A549 (cell line): ENCODE measurements around the gene TMEM253. TPM values are rescaled to one million over a fixed set of nuclear protein-coding genes. Genes with fewer than 3 reads are reported as not detected.
A peak's percentile ranks its signal among the peaks of the same experiment; 100 is the strongest.

ENCODE experiments used
- ATAC-seq, 2 experiments: fragments of 200-7000 bp in 1 of 2; fragments of >200 bp in 1 of 2; cut with Nextera tagmentation in 1 of 2; cut with Tn5 transposase in 1 of 2; 3 replicates each; pipeline versions ENCODE4 v1.8.0 to v1.9.1; 2018 to 2020; ENCODE audit warnings: mild to moderate bottlenecking in 1 of 2, moderate library complexity in 1 of 2
- CTCF ChIA-PET: fragments of 300-600 bp; sonication (Branson Sonifier 250); formaldehyde crosslinking; extraction: SDS; loops from one replicate; lab custom pipeline; 2021; ENCODE audit warnings: antibody characterized with exemption, inconsistent platforms; lab: Yijun Ruan, JAX
- POLR2A ChIA-PET: fragments of 350-600 bp; formaldehyde crosslinking; extraction: SDS; loops from one replicate; lab custom pipeline; 2021; ENCODE audit warnings: antibody characterized with exemption, inconsistent platforms; lab: Yijun Ruan, JAX
- DNase-seq, 2 experiments: peaks; one replicate each; pipeline versions ENCODE4 v3.0.0 to v3.0.0-alpha.2; 2011 to 2016; ENCODE audit warnings: low read depth in 1 of 2, low spot score in 1 of 2
- FAIRE-seq: peaks from 2 replicates; lab custom pipeline; 2011; peaks lifted over from hg19 to GRCh38; lab: Jason Lieb, UNC
- H3K27ac ChIP-seq, 2 experiments: fragments of >200 bp; sonication (Bioruptor Twin); formaldehyde crosslinking; 3 replicates each; pipeline ENCODE4 v1.5.1; 2016 to 2017
- H3K4me1 ChIP-seq: fragments of >200 bp; sonication (Bioruptor Twin); formaldehyde crosslinking; 3 replicates; pipeline ENCODE4 v1.6.1; 2016
- H3K4me2 ChIP-seq: fragments of >200 bp; sonication (Bioruptor Twin); formaldehyde crosslinking; 3 replicates; pipeline ENCODE4 v1.6.1; 2016
- H3K4me3 ChIP-seq: fragments of >200 bp; sonication (Bioruptor Twin); formaldehyde crosslinking; 3 replicates; pipeline ENCODE4 v1.5.1; 2016
- H3K9me3 ChIP-seq: fragments of >200 bp; sonication (Bioruptor Twin); formaldehyde crosslinking; 3 replicates; pipeline ENCODE4 v1.6.1; 2016
- CHD2 ChIP-seq: fragments of 150-350 bp; IDR thresholded peaks from 2 replicates; pipeline ENCODE4 v1.6.1; 2014; ENCODE audit warnings: low read length; ENCODE audit not compliant: partially characterized antibody
- EHF ChIP-seq: fragments of 250-450 bp; sonication (Bioruptor Pico); IDR thresholded peaks from 2 replicates; pipeline ENCODE4 v1.5.0; 2020; ENCODE audit warnings: mild to moderate bottlenecking
- EP300 ChIP-seq, 2 experiments: fragments of >200 bp; sonication (Bioruptor Twin); formaldehyde crosslinking; IDR thresholded peaks; 2 replicates in 1 of 2; 3 replicates in 1 of 2; pipeline ENCODE4 v1.6.1; 2016 to 2017
- ESRRA ChIP-seq: fragments of 150-350 bp; IDR thresholded peaks from 2 replicates; pipeline ENCODE4 v1.6.1; 2014; ENCODE audit warnings: mild to moderate bottlenecking, low read length, borderline replicate concordance
- HDAC2 ChIP-seq: fragments of 200-600 bp; sonication (generic); IDR thresholded peaks from 2 replicates; pipeline ENCODE4 v1.6.1; 2016
- HOXA7 ChIP-seq: fragments of 250-450 bp; sonication (Bioruptor Pico); IDR thresholded peaks from 2 replicates; pipeline ENCODE4 v1.5.0; 2020; ENCODE audit warnings: mild to moderate bottlenecking, moderate library complexity
- HOXB13 ChIP-seq: fragments of 250-450 bp; sonication (Bioruptor Pico); IDR thresholded peaks from 2 replicates; pipeline ENCODE4 v1.5.0; 2020; ENCODE audit warnings: low read depth, mild to moderate bottlenecking, moderate library complexity
- JUN ChIP-seq, 2 experiments: fragments of >200 bp; sonication (Bioruptor Twin); formaldehyde crosslinking; IDR thresholded peaks; 2 replicates in 1 of 2; 3 replicates in 1 of 2; pipeline ENCODE4 v1.6.1; 2016 to 2017
- MAFK ChIP-seq: fragments of 450-650 bp; IDR thresholded peaks from 2 replicates; pipeline ENCODE4 v1.6.1; 2014; ENCODE audit not compliant: partially characterized antibody
- MAZ ChIP-seq: fragments of 150-350 bp; IDR thresholded peaks from 2 replicates; pipeline ENCODE4 v1.6.1; 2014; ENCODE audit warnings: antibody characterized with exemption, low read depth, low read length, borderline replicate concordance
- NFE2L2 ChIP-seq: fragments of 150-350 bp; conservative IDR thresholded peaks from 2 replicates; pipeline ENCODE4 v1.6.1; 2014; ENCODE audit warnings: low read length
- PHF8 ChIP-seq: fragments of 200-600 bp; sonication (generic); IDR thresholded peaks from 2 replicates; pipeline ENCODE4 v1.6.1; 2016; ENCODE audit warnings: low read depth, mild to moderate bottlenecking, antibody characterized with exemption, moderate library complexity, borderline replicate concordance
- POLR2A ChIP-seq: IDR thresholded peaks from 2 replicates; pipeline ENCODE4 v1.6.1; 2012; ENCODE audit warnings: mild to moderate bottlenecking, low read length
- RAD21 ChIP-seq, 2 experiments: fragments of >200 bp in 1 of 2; sonication (Bioruptor Twin) in 1 of 2; formaldehyde crosslinking in 1 of 2; IDR thresholded peaks in 1 of 2; conservative IDR thresholded peaks in 1 of 2; 2 replicates in 1 of 2; 3 replicates in 1 of 2; pipeline ENCODE4 v1.6.1; 2012 to 2018; ENCODE audit warnings: inconsistent platforms in 1 of 2
- RCOR1 ChIP-seq: fragments of 150-350 bp; IDR thresholded peaks from 2 replicates; pipeline ENCODE4 v1.6.1; 2014; ENCODE audit warnings: antibody characterized with exemption, low read length, low read depth
- RFX5 ChIP-seq: fragments of 450-650 bp; IDR thresholded peaks from 2 replicates; pipeline ENCODE4 v1.7.1; 2014; ENCODE audit warnings: antibody characterized with exemption, mild to moderate bottlenecking, moderate library complexity
- RNF2 ChIP-seq: fragments of 200-600 bp; sonication (generic); IDR thresholded peaks from 2 replicates; pipeline ENCODE4 v1.6.1; 2016; ENCODE audit warnings: low read depth, mild to moderate bottlenecking, antibody characterized with exemption, moderate library complexity, borderline replicate concordance
- TP53 ChIP-seq: fragments of 250-450 bp; sonication (Bioruptor Pico); IDR thresholded peaks from 2 replicates; pipeline ENCODE4 v1.5.0; 2021; ENCODE audit warnings: mild to moderate bottlenecking, moderate library complexity
- ZFP36 ChIP-seq: fragments of 450-650 bp; IDR thresholded peaks from 2 replicates; pipeline ENCODE4 v1.6.1; 2014; ENCODE audit warnings: borderline replicate concordance; ENCODE audit not compliant: partially characterized antibody
- WGBS: methylation state at CpG from one replicate; pipeline ENCODE4 v1.1.6; 2017; ENCODE audit errors: missing lambda C conversion rate; 5-methylcytosine and 5-hydroxymethylcytosine counted together
- polyA minus RNA-seq: library from RNA; depleted of rRNA, polyadenylated mRNA; stranded (reverse); fragments of >200 nt; gene quantifications from 2 replicates; pipeline ENCODE4 v1.2.3, GENCODE V29; 2011; rRNA and poly(A)+ RNA removed
- polyA plus RNA-seq, 4 experiments: library from polyadenylated mRNA; depleted of rRNA in 3 of 4; stranded (reverse); fragments of >200 nt; fragmentation: RNase III in 1 of 4; extraction: RNeasy Plus Mini Kit Qiagen cat#74134 plus additional on column Dnase treatment in 1 of 4; gene quantifications; 2 replicates in 3 of 4; 3 replicates in 1 of 4; pipeline ENCODE4 v1.2.3, GENCODE V29; 2011 to 2017
- TF ChIP-seq, protein P1 (sequence below): fragments of 450-650 bp; IDR thresholded peaks from 2 replicates; pipeline ENCODE4 v1.6.1; 2014; ENCODE audit warnings: antibody characterized with exemption
- TF ChIP-seq, protein P2 (sequence below): fragments of >200 bp; sonication (Bioruptor Twin); formaldehyde crosslinking; IDR thresholded peaks from 3 replicates; pipeline ENCODE4 v1.5.1; 2016
- TF ChIP-seq, protein P3 (sequence below): fragments of 150-350 bp; IDR thresholded peaks from 2 replicates; pipeline ENCODE4 v1.6.1; 2014; ENCODE audit warnings: low read depth, mild to moderate bottlenecking, low read length

The TMEM253 gene
- polyA plus RNA-seq (2011; rRNA removed) (0.81 and 1.0 TPM in 2 replicates), polyA plus RNA-seq (2017; fragmentation: RNase III; extraction: RNeasy Plus Mini Kit Qiagen cat#74134 plus additional on column Dnase treatment) (0.54 to 0.83 TPM (median 0.64 TPM) in 3 replicates), polyA minus RNA-seq (0.45 and 0.73 TPM in 2 replicates)
- 0.33 and 0.45 TPM in 2 replicates for polyA plus RNA-seq (2012; cell fraction: cytosol; rRNA removed)
- 0.55 and 0.61 TPM in 2 replicates for polyA plus RNA-seq (2012; cell fraction: nucleus; rRNA removed)

DNA sequence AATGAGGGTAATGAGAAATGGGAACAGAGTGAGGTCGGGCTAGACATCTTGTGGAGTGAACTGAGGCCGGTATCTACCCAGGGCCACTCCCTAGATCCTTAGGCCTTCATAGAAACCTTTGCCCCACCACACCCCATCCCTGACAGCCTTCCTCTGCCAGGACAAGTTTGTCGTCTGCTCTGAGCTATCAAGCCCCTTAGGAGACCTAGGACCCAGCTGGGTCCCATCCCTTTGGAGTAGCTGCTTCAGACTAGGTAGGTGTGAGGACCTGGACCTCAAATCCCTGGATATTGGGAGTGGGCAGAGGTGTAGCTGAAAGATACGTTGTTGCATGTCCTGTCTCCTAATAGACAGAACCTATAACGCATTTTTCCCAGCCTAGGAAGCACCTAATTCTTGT, at the start of gene TMEM253:
TMEM253 (plus strand) TSS at position 136 of the 400 bp plus-strand sequence. CDS start 278 bp downstream, outside the sequence.
- FAIRE-seq (no peak), ATAC-seq (no peak), DNase-seq (no peak)
- H3K4me1 ChIP-seq: peaks cover 72% of the 10 kb centered on the region
- no peak within 1 kb of the TSS; the same call in 2 of the 3 replicates for H3K4me3 ChIP-seq
- WGBS: 86% methylated on average over 5 of the region's 5 CpGs
- CTCF ChIA-PET: interaction anchor here (1.9 to 13.3 kb wide), 7 partner anchors 7 to 130 kb away, joined by 5 to 292 read pairs (median 191); partner anchors contain the start of gene ARHGEF40
- H3K27ac ChIP-seq: peak within 1 kb of the TSS; percentile 83 to 99
- H3K4me2 ChIP-seq: peak within 1 kb of the TSS; percentile 94
- POLR2A ChIA-PET: interaction anchor here (0.6 kb wide), 1 partner anchor 369 kb away, joined by 4 read pairs; no protein-coding TSS in a partner anchor
- TF ChIP-seq POLR2A (no peak), HOXA7 (CRISPR knock-in tag) (no peak)
- no peaks in the 10 kb centered on the region for H3K9me3 ChIP-seq

DNA sequence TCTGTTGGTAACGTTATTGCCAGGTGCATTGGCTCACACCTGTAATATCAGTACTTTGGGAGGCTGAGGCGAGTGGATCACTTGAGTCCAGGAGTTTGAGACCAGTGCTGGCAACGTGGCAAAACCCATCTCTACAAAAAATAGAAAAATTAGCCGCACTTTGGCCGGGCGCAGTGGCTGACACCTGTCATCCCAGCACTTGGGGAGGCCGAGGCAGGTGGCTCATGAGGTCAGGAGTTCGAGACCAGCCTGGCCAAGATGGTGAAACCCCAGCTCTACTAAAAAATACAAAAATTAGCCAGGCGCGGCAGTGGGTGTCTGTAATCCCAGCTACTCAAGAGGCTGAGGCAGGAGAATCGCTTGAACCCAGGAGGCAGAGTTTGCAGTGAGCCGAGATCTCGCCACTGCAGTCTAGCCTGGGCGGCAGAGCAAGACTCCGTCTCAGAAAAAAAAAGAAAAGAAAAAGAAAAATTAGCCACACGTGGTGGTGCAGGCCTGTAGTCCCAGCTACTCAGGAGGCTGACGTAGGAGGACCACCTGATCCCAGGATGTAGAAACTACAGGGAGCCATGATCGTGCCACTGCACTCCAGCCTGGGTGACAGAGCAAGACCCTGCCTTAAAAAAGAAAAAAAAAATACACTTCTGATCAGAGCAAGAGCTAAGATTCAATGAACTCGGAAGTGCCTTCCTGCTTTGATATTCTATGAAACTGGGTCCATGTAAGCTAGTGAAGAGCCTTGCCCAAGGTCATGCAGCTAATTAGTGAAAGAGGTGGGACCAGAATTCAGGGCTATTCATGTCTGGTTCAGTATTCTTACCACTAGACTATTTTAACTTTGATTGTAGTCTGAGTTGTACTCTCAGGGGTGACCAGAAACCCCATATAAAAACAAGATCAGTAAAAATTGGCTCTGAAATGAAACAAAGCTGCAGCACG, 47.4 kb upstream of the TMEM253 start:
- CTCF ChIA-PET: interaction anchor here (0.6 to 3.7 kb wide), 6 partner anchors 14 to 71 kb away, joined by 3 to 19 read pairs (median 3); no protein-coding TSS in a partner anchor
- no peak overlapping the region for H3K27ac ChIP-seq
- ATAC-seq: no peak
- H3K4me3 ChIP-seq: no peak overlapping the region
- no peak for FAIRE-seq
- POLR2A ChIA-PET: no interaction called here
- no peak for DNase-seq
- H3K4me2 ChIP-seq: no peak overlapping the region
- TF ChIP-seq RNF2: no peak
- no peak for TF ChIP-seq HOXA7 (CRISPR knock-in tag)
- TF ChIP-seq ESRRA: no peak
- no peak for TF ChIP-seq RAD21 (conservative IDR thresholded peaks at IDR 0.05 in 1 of 2, IDR thresholded peaks at IDR 0.05 in 1 of 2)
- TF ChIP-seq, protein P1, sequence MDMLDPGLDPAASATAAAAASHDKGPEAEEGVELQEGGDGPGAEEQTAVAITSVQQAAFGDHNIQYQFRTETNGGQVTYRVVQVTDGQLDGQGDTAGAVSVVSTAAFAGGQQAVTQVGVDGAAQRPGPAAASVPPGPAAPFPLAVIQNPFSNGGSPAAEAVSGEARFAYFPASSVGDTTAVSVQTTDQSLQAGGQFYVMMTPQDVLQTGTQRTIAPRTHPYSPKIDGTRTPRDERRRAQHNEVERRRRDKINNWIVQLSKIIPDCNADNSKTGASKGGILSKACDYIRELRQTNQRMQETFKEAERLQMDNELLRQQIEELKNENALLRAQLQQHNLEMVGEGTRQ: no peak
- TF ChIP-seq EHF: no peak
- no peak for TF ChIP-seq MAZ
- TF ChIP-seq RFX5: no peak
- TF ChIP-seq JUN (IDR thresholded peaks at IDR 0.05): no peak
- TF ChIP-seq, protein P2, sequence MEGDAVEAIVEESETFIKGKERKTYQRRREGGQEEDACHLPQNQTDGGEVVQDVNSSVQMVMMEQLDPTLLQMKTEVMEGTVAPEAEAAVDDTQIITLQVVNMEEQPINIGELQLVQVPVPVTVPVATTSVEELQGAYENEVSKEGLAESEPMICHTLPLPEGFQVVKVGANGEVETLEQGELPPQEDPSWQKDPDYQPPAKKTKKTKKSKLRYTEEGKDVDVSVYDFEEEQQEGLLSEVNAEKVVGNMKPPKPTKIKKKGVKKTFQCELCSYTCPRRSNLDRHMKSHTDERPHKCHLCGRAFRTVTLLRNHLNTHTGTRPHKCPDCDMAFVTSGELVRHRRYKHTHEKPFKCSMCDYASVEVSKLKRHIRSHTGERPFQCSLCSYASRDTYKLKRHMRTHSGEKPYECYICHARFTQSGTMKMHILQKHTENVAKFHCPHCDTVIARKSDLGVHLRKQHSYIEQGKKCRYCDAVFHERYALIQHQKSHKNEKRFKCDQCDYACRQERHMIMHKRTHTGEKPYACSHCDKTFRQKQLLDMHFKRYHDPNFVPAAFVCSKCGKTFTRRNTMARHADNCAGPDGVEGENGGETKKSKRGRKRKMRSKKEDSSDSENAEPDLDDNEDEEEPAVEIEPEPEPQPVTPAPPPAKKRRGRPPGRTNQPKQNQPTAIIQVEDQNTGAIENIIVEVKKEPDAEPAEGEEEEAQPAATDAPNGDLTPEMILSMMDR: no peak
- no peak for TF ChIP-seq NFE2L2
- no peak for TF ChIP-seq ZFP36
- no peak for TF ChIP-seq HOXB13 (CRISPR knock-in tag)
- no peak for TF ChIP-seq TP53 (CRISPR knock-in tag)
- no peak for TF ChIP-seq CHD2
- no peaks in the 10 kb centered on the region for H3K9me3 ChIP-seq
- H3K4me1 ChIP-seq: peaks cover 20% of the 10 kb centered on the region
- 81% methylated on average over 20 of the region's 20 CpGs for WGBS

DNA sequence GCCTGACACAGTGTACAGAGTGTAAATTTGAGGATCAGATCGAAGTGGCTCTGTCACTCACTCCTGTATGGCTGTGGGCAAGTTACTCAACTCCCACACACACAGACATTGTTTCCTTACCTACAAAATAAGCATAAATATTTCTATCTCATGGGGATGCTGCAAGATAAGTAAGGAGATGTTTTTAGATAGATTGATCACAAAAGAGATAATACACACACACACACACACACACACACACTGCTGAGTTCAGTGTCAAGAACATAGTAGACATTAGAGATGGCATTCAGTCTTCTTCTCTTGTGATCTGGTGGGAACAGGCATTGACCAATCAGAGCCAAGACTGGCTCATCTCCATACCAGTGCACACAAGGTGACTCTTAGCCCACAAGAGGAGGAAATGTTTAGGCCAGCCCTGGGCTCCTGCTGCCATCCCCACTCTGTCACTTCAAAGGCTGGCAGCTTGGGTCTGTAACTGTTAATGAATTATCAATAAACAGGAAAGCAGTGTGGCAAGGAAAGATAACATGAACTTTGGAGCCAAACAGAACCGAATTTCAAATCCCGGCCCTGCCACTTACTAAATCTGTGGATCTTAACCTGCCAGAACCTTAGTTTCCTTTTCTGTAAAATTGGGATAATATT, 46.6 kb upstream of the TMEM253 start:
- peaks cover 20% of the 10 kb centered on the region for H3K4me1 ChIP-seq
- POLR2A ChIA-PET: no interaction called here
- H3K9me3 ChIP-seq: no peaks in the 10 kb centered on the region
- no peak overlapping the region for H3K27ac ChIP-seq
- CTCF ChIA-PET: interaction anchor here (0.6 to 1.6 kb wide), 5 partner anchors 14 to 70 kb away, joined by 3 to 6 read pairs (median 3); no protein-coding TSS in a partner anchor
- 26% methylated on average over 3 of the region's 3 CpGs for WGBS
- peak; percentile 32 for FAIRE-seq
- peak in 1 of 2 experiments; percentile 71; a peak in 3 of 6 replicates for ATAC-seq
- H3K4me3 ChIP-seq: no peak overlapping the region
- no peak for DNase-seq
- peak overlapping the region; percentile 14; the same call in 1 of the 3 replicates for H3K4me2 ChIP-seq
- TF ChIP-seq RCOR1: no peak
- TF ChIP-seq PHF8: no peak
- TF ChIP-seq MAZ: no peak
- TF ChIP-seq, protein P1: no peak
- TF ChIP-seq EP300 (IDR thresholded peaks at IDR 0.05): no peak
- no peak for TF ChIP-seq MAFK
- no peak for TF ChIP-seq HDAC2
- TF ChIP-seq, protein P3, sequence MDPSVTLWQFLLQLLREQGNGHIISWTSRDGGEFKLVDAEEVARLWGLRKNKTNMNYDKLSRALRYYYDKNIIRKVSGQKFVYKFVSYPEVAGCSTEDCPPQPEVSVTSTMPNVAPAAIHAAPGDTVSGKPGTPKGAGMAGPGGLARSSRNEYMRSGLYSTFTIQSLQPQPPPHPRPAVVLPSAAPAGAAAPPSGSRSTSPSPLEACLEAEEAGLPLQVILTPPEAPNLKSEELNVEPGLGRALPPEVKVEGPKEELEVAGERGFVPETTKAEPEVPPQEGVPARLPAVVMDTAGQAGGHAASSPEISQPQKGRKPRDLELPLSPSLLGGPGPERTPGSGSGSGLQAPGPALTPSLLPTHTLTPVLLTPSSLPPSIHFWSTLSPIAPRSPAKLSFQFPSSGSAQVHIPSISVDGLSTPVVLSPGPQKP: no peak
